Fibroblast of gingiva (primary cell): ENCODE measurements around the gene IDH3A.

Source experiments
- DNase-seq: peaks from one replicate; pipeline ENCODE4 v3.0.0-alpha.2; 2011; ENCODE audit warnings: low read depth

IDH3A gene

DNA sequence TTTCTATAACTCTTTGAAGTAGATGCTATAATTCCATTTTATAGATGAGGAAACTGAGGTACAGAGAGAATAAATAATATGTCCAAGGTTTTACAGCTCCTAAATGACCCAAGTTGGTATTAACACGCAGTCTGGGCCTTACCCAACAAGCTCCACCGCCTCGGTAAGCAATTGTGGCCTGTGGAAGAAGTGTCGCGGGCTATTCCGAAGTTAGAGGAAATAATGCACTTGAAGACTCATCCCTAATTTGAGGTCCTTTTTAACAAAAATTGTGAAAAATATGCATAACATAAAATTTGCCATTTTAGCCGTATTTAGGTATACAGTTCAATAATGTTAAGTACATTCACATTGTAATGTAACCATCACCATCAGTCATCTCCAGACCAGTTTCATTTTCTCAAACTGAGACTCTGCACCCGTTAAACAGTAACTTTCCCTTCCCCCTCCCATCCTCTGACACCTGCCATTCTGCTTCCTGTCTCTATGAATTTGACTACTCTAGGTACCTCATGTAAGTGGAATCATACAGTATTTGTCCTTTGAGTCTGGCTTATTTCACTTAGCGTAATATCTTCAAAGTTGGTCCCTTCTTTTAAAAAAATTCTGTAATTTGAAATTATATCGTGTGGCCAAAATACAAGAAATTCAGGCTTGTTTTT, 18.2 kb downstream of the IDH3A start:
- no peak for DNase-seq

DNA sequence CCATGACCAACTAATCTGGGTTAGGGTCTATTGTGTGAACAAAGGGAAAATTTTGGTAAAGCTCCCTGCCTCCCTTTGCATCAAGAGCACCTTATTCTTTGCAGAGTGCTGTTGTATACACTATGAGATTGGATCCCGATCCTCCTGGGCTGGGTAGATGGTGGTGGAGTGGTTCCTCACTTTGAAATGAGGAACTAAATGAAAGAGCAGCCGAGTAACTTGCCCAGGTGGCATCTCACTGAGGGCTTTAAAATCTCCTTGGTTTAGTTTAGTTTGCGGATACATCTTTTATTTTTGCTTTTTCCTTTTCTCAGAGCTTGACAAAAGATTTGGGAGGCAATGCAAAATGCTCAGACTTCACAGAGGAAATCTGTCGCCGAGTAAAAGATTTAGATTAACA, 19.4 kb downstream of the IDH3A start:
- no peak for DNase-seq

DNA sequence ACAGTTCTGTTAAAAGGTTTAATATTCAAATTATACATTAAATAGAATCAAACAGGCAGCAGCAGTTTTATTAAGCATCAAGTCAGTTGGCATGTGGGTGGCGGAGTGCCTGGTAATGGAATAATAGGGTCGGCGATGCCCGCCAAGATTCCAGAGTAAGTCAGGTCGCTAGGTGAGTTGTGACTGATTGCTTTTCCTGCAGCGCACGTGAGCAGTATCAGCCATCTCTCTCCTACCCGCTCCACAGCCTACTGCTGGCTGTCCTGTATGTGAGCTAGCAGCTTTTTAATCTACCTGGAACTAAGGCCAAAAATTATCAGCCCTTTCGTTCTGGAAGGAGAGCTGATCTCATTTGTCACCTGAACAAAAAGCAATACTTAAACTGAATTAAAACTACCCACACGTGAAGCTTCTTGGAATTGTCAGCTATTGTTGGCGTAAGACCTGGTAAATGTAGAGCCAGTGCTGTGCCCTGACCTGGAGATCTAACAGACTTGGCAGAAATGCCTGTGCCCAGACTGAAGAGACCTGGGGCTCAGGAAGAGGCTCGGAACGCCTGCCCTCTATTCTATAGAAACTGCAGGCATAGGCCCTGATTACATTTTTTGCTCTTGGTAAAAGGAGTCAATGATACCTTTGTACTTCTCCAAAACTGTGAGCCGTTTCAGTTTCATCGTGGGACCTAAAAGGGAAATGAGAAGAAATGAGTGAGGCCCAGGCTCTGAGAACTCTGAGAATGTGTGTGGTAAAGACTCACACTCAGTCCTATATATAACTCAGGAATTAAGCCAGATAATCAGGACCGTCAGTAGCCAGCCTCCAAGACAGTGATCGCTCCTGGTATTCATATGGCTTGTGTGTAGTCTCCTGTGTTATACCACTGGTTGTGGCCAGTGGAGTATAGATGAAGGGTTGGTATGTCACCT, 21.9 kb downstream of the IDH3A start:
- no peak for DNase-seq

DNA sequence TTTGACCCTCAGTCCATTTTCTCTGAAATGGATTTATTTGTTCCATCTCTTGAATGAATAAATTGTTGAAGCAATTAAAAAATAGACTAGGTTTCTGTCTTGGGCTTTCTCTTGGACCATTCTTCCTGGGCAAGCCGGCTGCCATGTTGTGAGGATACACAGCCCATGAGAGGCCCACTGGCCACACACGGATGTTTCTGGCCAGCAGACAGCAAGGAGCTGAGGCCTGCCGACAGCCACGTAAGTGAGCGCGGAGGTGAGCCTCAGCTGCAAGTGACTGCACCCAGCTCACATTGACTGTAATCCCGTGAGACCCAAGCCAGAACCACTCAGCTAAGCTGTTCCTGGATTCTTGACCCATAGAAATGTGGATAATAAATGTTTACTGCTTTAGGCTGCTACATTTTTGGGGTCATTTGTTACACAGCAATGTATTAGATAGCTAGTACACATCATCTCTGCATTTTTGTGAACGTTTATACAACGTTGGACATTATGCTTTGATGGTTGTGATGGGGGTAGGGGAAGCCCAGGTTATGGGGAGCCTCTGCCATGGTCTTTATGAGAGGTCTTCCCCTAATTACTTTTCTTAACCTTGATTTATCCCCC, 22.8 kb downstream of the IDH3A start:
- DNase-seq, result no peak

DNA sequence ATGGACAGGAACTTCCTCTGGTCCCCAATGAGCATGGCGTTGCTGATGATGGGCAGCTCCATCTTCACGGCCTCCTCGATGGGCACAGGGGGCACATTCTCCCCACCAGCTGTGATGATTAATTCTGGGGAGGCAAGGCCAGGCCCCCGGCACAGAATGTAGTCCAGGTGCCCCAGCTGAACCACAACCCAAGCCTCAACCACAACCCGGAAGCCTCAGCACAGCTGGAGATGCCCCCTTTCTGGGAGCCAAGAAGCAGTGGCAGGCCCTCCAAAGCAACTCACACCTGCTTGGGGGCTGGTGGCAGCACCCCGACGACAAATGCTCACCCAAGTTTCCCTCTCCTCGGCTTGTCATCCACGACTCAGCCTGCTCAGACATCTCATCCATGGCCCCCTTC, 25.2 kb downstream of the IDH3A start:
- no peak for DNase-seq

DNA sequence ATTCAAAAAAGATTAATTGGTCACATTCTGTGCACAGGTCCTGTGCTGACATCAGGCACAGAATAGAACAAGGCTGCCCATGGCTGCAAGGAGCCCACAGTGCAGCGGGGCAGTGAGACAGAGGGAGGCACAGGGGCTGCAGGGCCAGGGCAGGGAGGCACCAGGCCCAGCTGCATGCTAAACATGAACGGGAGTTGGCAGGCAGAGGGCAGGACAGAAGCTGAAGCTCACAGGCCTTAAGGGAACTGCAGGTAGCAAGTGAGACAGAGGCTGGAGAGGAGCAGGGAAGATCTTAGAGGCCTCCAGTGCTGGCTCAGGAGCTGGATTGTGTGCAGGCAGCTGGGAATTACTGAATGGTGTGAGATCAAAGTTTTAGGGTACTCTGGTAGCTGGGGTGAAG, 26.2 kb downstream of the IDH3A start:
- DNase-seq, result no peak

DNA sequence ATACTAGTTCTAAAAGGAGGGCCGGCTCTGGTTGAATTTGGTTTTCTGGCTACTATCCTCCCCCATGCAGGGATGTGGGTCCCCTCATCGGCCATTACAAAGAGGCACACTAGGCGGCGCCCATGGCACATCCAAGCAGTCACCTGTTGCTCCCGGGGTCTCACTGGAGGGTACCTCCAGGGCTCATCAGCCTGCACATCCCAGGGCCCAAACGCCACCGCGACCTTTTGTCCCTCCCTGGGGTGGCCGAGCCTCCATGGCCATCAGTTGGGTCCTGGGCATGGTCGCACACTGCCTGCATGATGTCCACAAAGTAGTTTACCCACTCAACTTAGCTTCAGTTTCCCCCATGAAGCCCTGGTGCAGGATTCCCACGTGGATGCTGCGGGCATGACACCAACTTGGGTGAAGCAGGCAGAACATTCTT, 28.3 kb downstream of the IDH3A start:
- DNase-seq, result no peak

DNA sequence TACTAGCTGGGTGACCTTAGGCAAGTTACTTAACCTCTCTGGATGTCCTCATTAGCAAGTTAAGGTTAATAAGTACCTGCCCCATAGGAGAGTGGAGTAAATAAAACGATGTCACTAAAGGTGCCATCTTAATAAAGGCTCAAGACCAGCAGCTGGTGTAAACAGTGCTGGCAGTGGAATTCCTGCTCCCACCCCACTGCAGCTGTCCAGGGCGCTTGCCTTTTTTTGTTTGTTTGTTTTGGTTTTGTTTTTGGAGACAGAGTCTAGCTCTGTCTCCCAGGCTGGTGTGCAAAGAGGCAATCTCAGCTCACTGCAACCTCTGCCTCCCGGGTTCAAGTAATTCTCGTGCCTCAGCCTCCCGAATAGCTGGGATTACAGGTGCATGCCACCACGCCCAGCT, 28.9 kb downstream of the IDH3A start:
- DNase-seq, result no peak

DNA sequence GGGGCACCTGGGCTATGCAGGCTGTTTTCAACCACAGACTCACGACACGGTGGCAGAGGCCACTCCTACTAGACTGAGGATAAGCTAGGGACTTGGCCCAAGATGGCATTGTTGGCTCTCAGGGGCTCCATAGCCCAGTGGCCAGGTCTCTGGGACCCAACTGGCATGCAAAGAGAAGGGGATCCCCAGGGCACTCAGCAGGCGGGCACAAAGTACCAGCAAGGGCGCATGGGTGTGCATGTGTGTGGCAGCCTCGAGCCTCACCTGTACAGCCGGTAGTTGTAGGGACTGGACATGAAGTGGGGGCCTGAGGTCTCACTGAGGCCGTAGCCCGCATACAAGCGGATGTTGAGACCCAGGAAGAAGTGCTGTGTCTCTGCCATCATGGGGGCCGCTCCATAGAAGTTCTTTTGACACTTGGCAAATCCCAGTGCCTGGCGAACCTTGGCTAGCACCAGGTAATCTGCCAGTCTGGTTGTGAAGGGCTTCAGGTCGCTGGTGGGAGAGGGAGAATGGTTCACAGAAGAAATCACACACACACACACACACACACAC, 30.2 kb downstream of the IDH3A start:
- no peak for DNase-seq

DNA sequence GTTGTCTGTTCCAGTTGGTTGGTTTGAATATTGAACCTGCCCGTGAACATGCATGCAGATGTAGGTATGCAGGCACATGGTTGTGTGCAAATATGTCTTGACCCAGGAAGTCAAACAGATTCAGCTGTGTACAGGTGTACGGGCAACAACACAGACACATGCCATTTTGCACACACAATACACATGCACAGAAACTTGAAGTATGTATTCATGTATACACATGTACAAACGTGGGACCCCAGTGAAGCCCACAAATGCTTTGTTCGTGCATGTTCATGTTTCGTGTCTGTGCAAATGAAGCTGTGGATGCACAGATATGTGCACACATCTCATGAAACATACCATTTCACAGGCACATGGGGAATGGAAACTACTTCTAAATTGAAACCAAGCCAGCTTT, 30.7 kb downstream of the IDH3A start:
- no peak for DNase-seq

DNA sequence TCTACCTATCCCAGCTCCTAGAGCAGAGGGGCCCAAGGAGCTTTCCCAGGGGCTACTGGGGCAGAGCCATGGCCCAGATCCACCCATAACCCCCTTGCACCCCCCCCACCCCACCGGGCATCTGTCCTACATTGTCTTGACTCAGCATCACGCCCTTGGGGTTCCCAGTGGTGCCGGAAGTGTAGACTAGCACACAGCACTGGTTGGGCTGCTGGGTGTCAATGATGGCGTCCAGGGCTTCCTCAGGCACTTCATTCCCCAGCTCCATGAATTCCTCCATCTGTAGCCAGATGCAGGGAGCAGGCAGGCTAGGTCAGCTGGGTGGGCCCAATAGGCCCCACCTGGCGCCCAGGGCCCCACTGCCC, 33.2 kb downstream of the IDH3A start:
- no peak for DNase-seq

DNA sequence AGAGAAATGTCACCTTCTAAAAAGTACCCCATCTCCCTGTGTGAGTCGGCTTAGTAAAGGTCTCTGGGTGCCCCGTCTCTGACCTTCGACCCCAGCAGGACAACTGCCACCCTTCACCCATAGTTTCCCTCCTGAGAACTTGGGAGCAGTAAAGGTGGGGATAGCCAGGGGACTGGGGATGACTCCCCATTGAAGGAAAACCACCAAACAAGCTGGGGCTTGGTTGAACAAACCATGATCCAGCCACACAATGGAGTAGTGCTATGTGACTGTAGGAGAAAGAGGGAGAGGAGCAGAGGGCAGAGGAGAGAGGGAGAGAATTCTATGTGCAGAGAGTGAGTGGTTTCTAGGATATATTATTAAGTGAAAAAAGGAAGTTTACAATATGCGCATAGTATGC, 33.7 kb downstream of the IDH3A start:
- no peak for DNase-seq

DNA sequence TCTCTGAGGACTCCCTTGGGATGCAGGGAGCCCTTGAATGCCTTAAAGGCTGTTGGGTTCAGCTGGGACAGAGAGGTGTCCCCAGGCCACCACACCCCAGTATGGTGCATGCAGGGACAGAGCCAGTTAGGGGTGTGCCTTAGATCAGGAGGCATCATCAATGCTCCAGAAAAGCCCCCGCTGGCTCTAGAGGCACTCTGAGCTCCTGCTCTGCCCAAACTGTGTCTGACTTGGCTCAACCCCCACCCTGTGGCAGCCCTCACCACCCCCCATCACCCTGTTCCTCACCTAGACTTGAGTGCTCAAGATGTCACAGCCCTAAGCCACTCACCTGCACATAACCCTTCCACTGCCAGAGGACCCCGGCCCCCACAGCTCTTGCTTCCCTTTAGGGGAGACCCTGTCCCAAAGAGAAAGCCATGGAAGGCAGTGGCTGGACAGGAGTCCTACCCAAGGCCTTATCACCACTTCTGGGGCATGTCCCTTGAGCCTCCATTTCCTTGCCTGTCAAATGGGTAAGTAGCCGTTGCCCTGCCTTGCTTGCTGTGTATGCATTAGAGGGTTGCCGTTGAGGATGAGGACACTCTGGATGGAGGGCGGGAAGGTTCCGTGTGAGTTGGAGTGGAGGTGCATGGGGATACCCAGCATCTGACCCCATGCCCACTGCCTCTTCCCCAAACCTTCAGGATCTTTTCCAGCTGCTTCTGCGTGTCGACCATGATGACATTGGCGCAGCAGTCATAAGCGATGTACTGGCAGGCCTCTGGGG, 43.8 kb downstream of the IDH3A start:
- DNase-seq, result no peak

DNA sequence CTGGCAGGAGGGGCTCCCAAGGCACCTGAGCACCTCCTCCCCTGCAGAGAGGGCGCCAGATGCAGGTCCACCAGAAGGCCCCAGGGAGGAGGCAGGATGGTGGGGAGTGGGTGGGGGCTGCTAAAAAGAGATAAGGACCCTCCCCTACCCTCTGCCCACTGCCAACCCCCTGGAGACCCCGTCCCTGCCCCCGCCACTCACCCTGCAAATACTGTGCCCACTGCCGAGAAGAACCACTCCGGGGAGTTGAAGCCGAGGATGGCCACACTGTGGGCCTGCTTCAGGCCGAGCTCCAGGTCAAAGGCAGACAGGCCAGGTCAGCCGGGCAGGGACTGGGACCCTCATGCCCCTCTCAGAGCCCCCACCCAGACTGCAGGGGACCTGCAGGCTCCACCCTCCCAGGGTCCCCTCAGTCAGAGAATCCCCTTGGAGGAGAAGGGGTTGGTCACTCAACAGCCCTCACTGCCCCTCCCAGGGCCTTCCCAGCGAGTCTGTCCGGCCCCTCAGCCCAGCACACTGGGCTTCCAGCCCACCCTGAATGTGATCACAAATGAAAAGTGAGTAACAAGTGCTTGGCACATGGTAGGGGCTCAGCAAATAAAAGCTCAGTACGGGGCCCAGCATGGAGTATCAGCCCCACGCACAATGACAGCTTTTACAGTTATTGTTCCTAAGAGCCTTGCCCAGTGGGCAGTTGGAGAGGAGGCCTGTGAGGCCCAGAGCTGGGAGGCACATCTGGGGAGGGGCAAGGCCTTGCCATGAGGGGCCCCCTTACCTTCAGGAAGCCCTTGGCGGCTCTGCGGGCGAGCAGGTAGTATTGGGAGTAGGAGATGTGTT, 44.8 kb downstream of the IDH3A start:
- no peak for DNase-seq

DNA sequence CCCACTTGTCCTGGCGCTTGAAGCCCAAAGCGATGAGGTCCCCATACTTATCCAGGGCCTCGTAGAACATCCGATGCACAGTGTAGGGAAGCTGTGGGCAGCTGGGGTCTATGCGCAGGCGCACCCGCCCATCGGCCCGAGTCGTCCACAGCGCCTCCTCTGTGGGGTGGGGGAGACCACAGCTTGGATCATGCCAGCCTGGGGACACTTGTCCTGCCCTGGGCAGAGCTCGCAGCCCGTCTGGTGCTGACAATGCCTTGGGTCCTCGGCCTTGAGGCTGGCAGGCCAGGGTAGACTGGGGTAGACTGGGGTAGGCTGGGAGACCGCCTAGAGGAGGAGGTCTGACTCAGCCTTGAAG, 45.4 kb downstream of the IDH3A start:
- DNase-seq, result no peak

DNA sequence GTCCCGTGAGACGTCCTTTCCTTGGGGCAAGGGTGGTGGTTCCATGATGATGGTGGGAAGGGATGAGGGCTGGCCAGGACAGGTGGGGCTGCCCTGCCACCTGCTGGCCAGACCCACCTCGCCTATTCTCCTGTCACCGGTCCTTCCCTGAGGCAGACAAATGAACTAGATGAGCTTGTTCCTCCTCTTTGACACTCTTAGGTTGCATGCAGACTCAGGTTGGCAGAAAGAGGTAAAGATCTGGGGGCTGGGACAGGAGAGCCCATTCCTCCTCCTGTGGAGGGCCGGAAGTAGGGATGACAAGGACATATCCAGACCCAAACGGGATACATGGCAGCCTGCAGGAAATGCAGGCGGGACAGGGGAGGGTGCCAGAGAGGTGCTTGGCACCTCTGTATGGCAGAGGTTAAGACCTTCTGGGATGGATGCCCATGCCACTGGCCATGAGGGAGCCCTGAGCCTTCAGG, 46.6 kb downstream of the IDH3A start:
- no peak for DNase-seq

DNA sequence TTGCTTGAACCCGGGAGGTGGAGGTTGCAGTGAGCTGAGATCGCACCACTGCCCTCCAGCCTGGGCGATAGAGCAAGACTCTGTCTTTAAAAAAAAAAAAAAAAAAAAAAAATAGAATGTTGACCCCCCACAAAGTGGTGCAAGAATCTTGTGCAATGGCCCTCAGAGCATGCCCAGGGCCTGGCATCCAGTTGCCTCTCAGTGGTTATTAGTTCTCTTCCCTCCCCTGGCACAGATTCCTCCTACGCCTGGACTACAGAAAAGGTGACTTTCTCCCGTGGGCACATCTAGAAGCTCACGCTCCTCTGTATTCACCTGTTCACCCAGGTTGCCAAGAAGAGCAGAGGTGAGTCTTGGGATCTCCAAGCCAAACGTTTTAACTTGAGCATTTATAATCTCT, 48.5 kb downstream of the IDH3A start:
- no peak for DNase-seq

DNA sequence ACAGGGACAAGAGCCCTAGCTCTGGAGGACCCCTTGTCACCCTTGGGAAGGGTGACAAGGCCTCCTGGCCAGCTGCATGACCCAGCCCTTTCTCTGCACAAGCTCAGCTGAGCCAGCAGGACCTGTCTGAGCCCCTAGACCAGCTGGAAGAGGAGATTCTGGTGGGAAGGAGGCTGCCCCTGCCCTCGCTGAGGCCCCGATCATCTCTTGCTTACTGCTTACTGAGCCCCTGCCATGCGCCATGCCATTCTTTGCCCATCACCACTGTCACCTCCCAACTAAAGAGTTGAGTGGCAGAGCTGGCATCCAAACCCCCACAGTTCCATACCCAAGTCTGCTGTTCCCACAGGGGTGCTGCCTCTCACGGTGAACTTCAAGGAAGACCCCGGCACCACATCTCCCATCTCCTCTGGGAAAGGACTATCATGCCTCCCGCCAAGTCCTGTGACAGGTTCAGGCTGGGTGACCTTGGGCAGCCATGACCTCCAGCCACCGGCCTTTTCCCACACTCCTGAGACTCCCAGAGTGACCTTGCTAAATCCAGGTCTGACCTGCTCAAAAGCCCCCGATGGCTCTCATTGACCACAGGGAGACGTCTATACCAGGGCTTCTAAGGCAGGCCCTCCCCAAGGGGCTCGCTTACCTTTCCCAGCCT, 51.2 kb downstream of the IDH3A start:
- DNase-seq, result no peak

DNA sequence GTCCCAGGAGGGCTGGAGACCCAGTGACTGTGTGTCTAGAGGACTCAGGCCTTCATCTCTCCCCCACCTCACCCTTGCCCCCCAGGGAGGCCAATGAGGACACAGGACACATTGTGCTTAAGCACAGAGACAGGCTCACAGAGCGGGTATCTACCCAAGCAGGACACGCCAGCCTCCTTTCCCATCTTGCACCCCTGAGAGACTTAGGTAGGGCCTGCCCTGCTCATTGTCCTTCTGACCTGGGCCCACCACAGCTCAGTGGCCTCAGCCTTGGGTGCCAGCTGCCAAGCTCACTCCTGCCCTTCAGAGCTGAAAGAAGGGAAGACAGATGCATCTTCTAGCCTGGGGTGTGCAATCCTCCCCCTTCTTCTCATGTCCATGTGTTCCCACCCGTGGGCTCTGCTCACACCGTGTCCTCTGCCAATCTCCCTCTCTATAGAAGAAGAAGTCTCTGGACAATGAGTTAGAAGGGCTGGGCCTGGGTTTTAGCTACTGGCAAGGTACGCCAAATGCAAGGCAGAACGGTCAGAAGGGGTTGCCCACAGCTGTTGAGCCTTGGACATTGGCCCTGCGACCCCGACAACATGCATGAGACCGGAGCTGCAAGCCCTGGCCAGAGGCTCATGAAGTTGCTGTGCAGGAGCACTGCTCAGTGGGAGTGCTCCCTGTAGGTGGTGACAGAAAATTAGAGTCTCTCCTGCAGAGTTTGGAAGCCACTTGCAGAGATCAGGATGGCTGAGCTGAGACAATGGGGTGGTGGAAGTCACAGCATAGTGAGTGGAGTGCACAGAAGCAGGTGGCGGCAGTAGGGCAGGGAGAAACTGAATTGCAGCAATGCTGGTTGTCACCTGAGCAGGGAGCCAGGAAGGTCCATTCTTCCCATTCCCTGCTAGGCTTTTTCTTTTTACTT, 52.4 kb downstream of the IDH3A start:
- DNase-seq, result no peak
